ENCODE measurements around the gene RPP38. TPM values are rescaled to one million over a fixed set of nuclear protein-coding genes. Genes with fewer than 3 reads are reported as not detected.

Gene RPP38
- total and polyA plus RNA-seq, 10 donors: 12.5 to 24.9 (median 16.3) TPM

DNA sequence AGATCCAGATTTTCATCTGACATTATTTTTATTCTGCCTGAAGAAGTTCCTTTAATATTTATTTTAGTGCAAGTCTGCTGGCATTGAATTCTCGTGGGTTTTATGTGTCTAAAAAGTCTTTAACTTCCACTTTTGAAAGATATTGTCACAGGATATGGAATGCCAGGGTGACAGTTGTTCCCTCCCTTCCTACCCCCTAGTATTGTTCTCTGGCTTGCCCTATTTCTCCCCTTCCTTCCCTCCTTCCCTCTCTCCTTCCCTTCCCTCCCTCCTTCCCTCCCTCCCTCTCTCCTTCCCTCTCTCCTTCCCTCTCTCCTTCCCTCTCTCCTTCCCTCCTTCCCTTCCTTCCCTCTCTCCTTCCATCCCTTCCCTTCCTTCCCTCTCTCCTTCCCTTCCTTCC, 38.5 kb upstream of the RPP38 start:
- no peaks in the 10 kb centered on the region for H3K36me3 ChIP-seq
- H3K4me1 ChIP-seq: no peaks in the 10 kb centered on the region
- no peak for DNase-seq
- H3K27ac ChIP-seq: no peak overlapping the region
- H3K4me3 ChIP-seq: no peak overlapping the region
- 16 to 30% (median 26%) methylated on average over 1 of the region's 1 CpG for WGBS, 5 donors
- TF ChIP-seq POLR2A (IDR thresholded peaks at IDR 0.05) (no peak), POLR2AphosphoS5 (IDR thresholded peaks at IDR 0.05) (no peak)
- TF ChIP-seq, protein P1, sequence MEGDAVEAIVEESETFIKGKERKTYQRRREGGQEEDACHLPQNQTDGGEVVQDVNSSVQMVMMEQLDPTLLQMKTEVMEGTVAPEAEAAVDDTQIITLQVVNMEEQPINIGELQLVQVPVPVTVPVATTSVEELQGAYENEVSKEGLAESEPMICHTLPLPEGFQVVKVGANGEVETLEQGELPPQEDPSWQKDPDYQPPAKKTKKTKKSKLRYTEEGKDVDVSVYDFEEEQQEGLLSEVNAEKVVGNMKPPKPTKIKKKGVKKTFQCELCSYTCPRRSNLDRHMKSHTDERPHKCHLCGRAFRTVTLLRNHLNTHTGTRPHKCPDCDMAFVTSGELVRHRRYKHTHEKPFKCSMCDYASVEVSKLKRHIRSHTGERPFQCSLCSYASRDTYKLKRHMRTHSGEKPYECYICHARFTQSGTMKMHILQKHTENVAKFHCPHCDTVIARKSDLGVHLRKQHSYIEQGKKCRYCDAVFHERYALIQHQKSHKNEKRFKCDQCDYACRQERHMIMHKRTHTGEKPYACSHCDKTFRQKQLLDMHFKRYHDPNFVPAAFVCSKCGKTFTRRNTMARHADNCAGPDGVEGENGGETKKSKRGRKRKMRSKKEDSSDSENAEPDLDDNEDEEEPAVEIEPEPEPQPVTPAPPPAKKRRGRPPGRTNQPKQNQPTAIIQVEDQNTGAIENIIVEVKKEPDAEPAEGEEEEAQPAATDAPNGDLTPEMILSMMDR (IDR thresholded peaks at IDR 0.05 in 8 of 11, conservative IDR thresholded peaks at IDR 0.05 in 3 of 11): no peak
- peaks cover 0 to 22% (median 18%) of the 10 kb centered on the region in 8 donors for H3K9me3 ChIP-seq
- peaks cover 0 to 10% (median 0%) of the 10 kb centered on the region in 7 donors for H3K27me3 ChIP-seq (replicated peaks in 1 of 7)
- intact Hi-C loops (cut with DNase I; ENCODE audit: low total_unique reads): no loop called here

DNA sequence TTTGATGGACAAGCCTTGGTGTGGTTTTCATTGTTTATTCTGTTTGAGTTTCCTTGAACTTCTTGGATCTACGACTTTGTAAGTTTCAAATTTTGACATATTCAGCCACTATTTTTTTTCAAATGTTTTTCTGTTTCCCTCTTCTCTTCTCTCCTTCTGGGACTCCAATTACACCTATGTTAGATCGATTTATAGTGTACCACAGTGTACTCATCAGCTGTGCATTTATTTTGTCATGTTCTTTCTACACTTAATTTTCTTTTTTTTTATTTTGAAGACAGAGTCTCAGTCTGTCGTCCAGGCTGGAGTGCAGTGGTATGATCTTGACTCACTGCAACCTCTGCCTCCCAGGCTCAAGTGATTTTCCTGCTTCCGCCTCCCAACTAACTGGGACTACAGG, 37.2 kb upstream of the RPP38 start:
- Histone ChIP-seq H3K27ac (no peak overlapping the region), H3K27me3 (replicated peaks in 1 of 7) (peaks cover 0 to 10% (median 0%) of the 10 kb centered on the region in 7 donors), H3K4me3 (no peak overlapping the region), H3K36me3 (no peaks in the 10 kb centered on the region), H3K9me3 (peaks cover 0 to 22% (median 18%) of the 10 kb centered on the region in 8 donors), H3K4me1 (no peaks in the 10 kb centered on the region)
- intact Hi-C loops (cut with DNase I; ENCODE audit: low total_unique reads): no loop called here
- TF ChIP-seq POLR2A (IDR thresholded peaks at IDR 0.05): no peak
- TF ChIP-seq, protein P1 (IDR thresholded peaks at IDR 0.05 in 8 of 11, conservative IDR thresholded peaks at IDR 0.05 in 3 of 11): no peak
- TF ChIP-seq POLR2AphosphoS5 (IDR thresholded peaks at IDR 0.05): no peak
- WGBS, 5 donors: 71 to 93% (median 82%) methylated on average over 4 of the region's 4 CpGs
- no peak for DNase-seq

DNA sequence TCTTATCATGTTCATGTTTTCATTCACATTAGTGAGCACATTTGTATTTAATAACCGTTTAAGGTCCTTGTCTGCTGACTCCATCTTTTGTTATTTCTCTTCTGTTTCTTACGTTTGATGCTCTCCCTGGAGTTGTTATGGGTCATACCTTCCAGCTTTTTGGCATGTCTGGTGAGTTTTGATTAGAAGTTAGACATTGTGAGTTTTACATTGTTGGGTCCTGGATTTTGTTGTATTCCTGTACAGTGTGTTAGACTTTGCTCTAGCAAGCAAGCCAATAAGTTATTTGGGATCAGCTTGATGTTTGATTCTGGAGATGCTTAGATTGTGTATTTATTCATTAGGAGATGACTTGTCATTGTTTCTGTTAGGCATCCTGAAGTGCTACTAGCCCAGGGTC, 36.5 kb upstream of the RPP38 start:
- intact Hi-C loops (cut with DNase I; ENCODE audit: low total_unique reads): no loop called here
- TF ChIP-seq, protein P1 (IDR thresholded peaks at IDR 0.05 in 8 of 11, conservative IDR thresholded peaks at IDR 0.05 in 3 of 11): no peak
- TF ChIP-seq POLR2AphosphoS5 (IDR thresholded peaks at IDR 0.05) (no peak), POLR2A (IDR thresholded peaks at IDR 0.05) (no peak)
- Histone ChIP-seq H3K27ac (no peak overlapping the region), H3K4me1 (no peaks in the 10 kb centered on the region), H3K4me3 (no peak overlapping the region), H3K9me3 (peaks cover 0 to 30% (median 18%) of the 10 kb centered on the region in 8 donors), H3K36me3 (no peaks in the 10 kb centered on the region), H3K27me3 (replicated peaks in 1 of 7) (peaks cover 0 to 10% (median 0%) of the 10 kb centered on the region in 7 donors)
- 83 to 90% (median 87%) methylated on average over 2 of the region's 2 CpGs for WGBS, 5 donors
- no peak for DNase-seq

DNA sequence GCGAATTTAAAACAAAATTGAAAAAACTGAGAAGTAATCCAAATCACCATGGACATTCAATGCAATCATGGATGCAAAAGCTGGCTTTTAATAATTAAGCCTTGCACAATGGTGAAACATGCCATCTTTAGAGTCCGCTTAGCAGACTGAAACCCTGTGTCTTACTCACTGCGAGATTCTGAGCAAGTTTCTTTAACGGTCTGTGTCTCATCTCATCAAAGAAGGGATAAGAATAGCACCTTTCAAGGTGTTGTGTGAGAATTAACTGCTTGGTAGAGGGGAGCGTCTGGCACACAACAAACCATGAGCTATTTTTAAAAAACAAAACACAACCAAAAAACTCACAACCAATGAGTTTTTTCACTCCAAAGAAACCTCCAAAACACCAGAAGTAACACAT, 30.0 kb upstream of the RPP38 start:
- DNase-seq: no peak
- Histone ChIP-seq H3K27me3 (replicated peaks in 1 of 7) (no peaks in the 10 kb centered on the region), H3K36me3 (no peaks in the 10 kb centered on the region), H3K4me1 (no peaks in the 10 kb centered on the region), H3K4me3 (no peak overlapping the region), H3K9me3 (peaks cover 0 to 15% (median 0%) of the 10 kb centered on the region in 8 donors), H3K27ac (no peak overlapping the region)
- intact Hi-C loops (cut with DNase I; ENCODE audit: low total_unique reads): no loop called here
- TF ChIP-seq POLR2A (IDR thresholded peaks at IDR 0.05): no peak
- TF ChIP-seq POLR2AphosphoS5 (IDR thresholded peaks at IDR 0.05): no peak
- TF ChIP-seq, protein P1 (IDR thresholded peaks at IDR 0.05 in 8 of 11, conservative IDR thresholded peaks at IDR 0.05 in 3 of 11): no peak
- 74 to 88% (median 84%) methylated on average over 5 of the region's 5 CpGs for WGBS, 5 donors
